Activated naive CD4-positive, alpha-beta T cell treated with anti-CD3 and anti-CD28 coated beads, Interleukin-2, amount 50 U/mL, for 24 hours (primary cell): ENCODE results near the gene CCL20.
A peak's percentile ranks its signal among the peaks of the same experiment; 100 is the strongest.
"Not testable (repeated sequence)": the region's sequence is repeated elsewhere in the genome, so short reads cannot be mapped to it uniquely, and the experiment has no call there.

Experiments
- H3K27ac Mint-ChIP-seq: one replicate; pipeline ENCODE4 v1.8.0; 2021; ENCODE audit warnings: mild to moderate bottlenecking, mixed read lengths
- H3K27me3 Mint-ChIP-seq: one replicate; pipeline ENCODE4 v1.8.0; 2021; ENCODE audit warnings: mixed read lengths
- H3K36me3 Mint-ChIP-seq: one replicate; pipeline ENCODE4 v1.8.0; 2021; ENCODE audit warnings: mixed read lengths
- H3K4me1 Mint-ChIP-seq: one replicate; pipeline ENCODE4 v1.8.0; 2021; ENCODE audit warnings: mixed read lengths
- H3K4me3 Mint-ChIP-seq: one replicate; pipeline ENCODE4 v1.8.0; 2021; ENCODE audit warnings: mild to moderate bottlenecking, mixed read lengths
- H3K9me3 Mint-ChIP-seq: one replicate; pipeline ENCODE4 v1.8.0; 2021; ENCODE audit warnings: mixed read lengths

Gene CCL20

DNA sequence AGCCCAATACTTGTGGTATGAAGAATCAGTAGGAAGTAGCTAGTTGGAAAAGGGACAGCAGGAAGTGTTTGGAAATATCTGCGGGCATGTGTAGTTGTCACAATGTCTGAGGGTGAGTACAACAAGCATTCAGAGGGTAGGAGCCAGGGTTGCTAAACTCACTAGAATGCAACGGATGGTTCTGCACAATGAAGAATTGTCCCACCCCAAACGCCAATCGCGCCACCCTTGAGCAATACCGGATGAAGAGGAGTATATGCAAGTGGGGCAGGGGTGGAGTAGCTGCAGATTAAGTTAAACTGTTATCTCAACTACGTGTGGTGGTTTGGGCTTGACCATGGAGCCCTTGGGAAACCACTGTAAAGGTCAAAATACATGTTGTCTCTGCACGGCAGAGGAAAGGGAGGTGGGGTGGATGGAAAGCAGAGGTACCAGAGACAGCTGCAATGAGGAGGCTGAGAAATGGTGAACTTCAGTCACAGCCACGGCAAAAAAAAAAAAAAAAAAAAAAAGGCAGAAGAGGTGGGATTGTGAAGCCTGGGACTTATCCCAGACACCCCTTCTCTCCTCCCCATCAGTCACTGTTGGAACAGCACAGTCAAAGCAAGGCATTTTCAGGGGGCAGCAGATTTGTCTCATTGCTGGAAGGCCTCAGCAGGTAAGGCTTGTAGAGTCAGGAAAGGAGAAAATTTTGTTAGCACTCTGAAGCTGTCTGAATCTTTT lies 5.2 kb downstream of the CCL20 start:
- Mint-ChIP-seq H3K27ac (no peak overlapping the region), H3K4me3 (no peak overlapping the region), H3K27me3 (peaks cover 7% of the 10 kb centered on the region), H3K4me1 (peaks cover 11% of the 10 kb centered on the region), H3K36me3 (no peaks in the 10 kb centered on the region), H3K9me3 (no peaks in the 10 kb centered on the region)

DNA sequence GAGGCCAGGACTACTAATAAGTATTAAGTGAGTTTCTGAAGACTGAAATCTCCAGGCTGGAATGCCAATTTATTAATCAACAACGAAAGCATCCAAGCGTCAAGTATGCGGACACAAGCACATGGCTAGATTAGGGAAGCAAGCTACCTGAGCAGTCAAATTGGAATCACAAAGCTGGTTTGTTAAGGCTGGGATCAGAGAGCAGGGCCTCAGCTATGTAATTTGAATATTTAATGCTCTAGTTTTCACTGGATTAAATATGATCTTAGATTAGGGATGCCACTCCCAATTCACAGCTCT lies 5.7 kb downstream of the CCL20 start:
- Mint-ChIP-seq H3K4me3 (no peak overlapping the region), H3K27ac (no peak overlapping the region), H3K9me3 (no peaks in the 10 kb centered on the region), H3K36me3 (no peaks in the 10 kb centered on the region), H3K27me3 (peaks cover 6% of the 10 kb centered on the region), H3K4me1 (peaks cover 11% of the 10 kb centered on the region)

DNA sequence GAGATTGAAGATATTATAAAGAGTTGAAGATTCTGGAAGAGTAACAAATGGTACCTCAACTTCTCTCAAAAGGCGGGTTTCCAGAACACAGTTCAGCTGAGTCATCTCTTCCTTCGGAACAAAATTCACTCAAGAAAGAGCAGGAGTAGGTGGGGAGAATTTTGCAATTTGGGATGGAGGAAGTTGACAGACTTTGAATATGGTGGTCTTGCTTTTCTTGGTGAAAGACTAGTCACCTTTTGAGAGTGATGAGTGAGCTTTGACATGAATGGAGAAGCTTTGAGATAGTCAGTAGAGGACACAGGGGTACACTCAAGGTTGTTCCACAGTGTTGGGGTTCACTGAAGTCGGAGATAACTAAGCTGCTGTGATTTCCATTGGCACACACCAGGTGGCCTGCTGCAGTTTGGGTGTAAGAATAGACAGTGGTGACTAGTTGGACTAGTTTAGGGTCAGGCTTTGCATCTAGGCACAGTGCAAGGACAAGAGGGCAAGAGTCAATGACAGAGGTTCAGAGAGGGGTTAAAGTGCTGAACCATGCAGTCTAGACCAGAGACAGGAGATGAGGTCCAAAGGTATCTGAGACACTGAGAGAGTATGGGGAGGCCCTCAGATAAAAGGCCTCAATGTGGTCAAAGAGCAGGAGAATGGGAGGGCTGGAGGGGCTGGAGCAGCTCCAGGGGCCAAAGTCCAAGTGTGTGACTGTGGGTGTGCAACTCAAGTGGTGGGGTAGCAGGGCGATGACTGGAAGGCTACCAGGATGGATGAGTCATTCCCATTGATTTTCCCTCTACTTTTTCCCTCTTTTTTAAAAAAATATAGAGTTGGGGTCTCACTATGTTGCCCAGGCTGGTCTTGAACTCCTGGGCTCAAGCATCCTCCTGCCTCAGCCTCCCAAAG lies 7.7 kb downstream of the CCL20 start:
- peaks cover 6% of the 10 kb centered on the region for H3K27me3 Mint-ChIP-seq
- H3K4me1 Mint-ChIP-seq = peaks cover 11% of the 10 kb centered on the region
- no peak overlapping the region for H3K4me3 Mint-ChIP-seq
- H3K27ac Mint-ChIP-seq = no peak overlapping the region
- no peaks in the 10 kb centered on the region for H3K36me3 Mint-ChIP-seq
- H3K9me3 Mint-ChIP-seq = no peaks in the 10 kb centered on the region

DNA sequence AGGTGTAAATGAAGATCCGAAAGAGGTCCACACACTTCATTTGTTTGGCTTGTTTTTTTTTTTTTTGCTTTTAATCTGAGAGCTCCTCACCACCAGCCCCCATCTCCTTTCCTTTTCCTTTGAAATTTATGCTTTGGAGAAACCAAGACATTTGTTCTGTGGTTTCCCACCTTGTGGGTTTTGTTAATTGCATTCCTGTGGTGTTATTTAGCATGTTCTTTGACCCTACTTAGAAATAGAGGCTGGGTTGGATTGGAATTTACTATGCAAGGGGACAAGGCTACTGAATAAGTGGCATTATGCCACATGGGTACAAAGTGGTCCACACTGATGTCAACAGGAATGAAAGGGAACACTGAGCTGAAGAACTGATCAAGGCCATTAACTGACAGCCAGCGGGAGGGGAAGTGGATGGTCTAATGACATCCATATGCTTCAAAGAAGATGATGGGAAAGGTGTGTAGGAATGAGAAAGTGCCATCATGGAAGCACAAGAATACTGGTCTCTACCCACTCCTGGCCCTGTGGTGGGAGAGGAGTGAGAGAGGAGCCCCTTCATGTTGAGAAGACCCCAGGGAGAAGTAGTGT lies 8.9 kb downstream of the CCL20 start:
- Mint-ChIP-seq H3K4me3 (no peak overlapping the region), H3K36me3 (no peaks in the 10 kb centered on the region), H3K9me3 (no peaks in the 10 kb centered on the region), H3K27ac (peak overlapping the region; percentile 48), H3K27me3 (peaks cover 6% of the 10 kb centered on the region), H3K4me1 (peaks cover 11% of the 10 kb centered on the region)

DNA sequence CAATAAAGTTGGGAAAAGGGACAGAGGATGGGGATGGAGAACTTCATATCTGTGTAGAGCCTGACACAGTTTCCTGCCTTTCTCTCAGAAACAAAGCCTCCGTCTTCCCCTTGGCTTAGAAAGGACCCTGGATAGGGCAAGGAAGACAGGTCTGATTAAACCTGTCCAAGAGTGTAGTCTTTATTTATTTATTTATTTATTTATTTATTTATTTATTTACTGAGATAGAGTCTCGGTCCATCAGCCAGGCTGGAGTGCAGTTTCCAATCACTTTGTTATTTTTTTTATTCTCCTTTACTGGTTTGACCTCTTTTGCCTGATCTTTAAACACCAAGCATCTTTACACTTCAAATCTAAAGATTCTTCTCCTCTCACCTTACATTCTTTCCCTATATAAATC lies 10.3 kb downstream of the CCL20 start:
- Mint-ChIP-seq H3K27ac (no peak overlapping the region), H3K4me1 (no peaks in the 10 kb centered on the region), H3K36me3 (no peaks in the 10 kb centered on the region), H3K9me3 (no peaks in the 10 kb centered on the region), H3K4me3 (no peak overlapping the region), H3K27me3 (peaks cover 6% of the 10 kb centered on the region)

DNA sequence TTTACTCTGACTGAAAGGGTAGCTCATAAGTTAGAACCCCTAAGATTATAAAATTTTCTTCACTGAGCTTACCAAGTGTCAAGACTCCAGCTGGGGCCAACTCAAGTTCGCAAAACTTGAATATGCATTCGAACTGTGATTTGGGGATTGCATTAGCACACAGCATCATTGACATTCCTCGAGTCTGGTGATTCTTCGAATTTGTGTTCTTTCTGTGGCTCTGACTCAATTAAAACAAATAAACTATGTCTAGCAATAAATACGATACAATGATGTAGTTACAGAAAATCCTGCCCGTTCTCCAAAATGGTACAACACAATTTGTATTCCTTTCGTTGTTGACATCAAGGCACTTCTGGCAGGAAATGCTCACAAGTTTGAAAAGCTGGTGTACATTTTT lies 11.1 kb downstream of the CCL20 start:
- Mint-ChIP-seq H3K27ac (no peak overlapping the region), H3K36me3 (no peaks in the 10 kb centered on the region), H3K4me1 (no peaks in the 10 kb centered on the region), H3K4me3 (no peak overlapping the region), H3K27me3 (peaks cover 6% of the 10 kb centered on the region), H3K9me3 (no peaks in the 10 kb centered on the region)

DNA sequence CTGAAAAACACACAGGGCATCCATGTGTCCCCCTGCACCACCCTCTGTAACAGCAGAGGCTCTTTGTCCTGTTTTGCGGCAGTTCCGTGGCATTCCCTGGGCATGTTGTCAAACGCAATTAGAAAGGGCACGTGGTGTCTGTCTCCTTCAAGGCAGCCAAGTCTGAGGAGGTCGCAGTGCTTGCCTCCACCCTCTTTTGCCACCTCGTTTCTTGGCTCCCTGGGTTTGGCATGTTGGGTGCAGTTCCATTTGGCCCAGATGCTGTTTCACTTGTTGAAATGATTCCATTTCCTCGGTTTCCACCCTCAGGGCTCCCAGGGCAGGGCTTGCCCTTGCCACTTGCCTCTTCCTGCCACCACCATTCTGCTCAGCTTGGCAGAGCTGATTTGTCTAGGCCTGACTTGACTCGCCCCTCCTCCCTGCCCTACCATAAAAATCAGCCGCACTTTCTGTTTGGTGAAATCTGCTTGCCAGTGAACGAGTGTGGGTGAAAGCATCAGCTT lies 12.4 kb downstream of the CCL20 start:
- Mint-ChIP-seq H3K36me3 (no peaks in the 10 kb centered on the region), H3K4me1 (no peaks in the 10 kb centered on the region), H3K4me3 (no peak overlapping the region), H3K27me3 (peaks cover 3% of the 10 kb centered on the region), H3K27ac (no peak overlapping the region), H3K9me3 (no peaks in the 10 kb centered on the region)

DNA sequence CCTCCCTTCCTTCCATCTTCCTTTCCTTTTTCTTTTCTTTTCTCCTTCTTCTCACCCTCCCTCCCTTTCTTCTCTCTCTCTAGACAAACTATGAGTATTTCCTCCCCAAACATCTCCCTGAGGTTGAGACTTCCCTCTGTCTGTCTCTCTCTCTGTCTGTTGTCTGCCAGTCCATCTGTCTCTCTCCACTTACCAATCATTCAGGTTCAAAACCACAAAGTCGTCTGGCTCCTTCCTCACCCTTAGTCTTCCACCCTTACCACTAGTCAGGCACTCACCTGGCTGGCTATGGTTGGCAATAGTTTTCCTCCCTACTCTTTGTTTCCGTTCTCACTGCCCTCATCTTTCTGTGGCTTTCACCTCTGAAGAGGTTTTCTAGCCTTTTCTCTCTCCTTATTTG lies 12.9 kb downstream of the CCL20 start:
- no peak overlapping the region for H3K27ac Mint-ChIP-seq
- no peaks in the 10 kb centered on the region for H3K4me1 Mint-ChIP-seq
- no peaks in the 10 kb centered on the region for H3K9me3 Mint-ChIP-seq
- peaks cover 4% of the 10 kb centered on the region for H3K27me3 Mint-ChIP-seq
- H3K36me3 Mint-ChIP-seq = no peaks in the 10 kb centered on the region
- H3K4me3 Mint-ChIP-seq = no peak overlapping the region

DNA sequence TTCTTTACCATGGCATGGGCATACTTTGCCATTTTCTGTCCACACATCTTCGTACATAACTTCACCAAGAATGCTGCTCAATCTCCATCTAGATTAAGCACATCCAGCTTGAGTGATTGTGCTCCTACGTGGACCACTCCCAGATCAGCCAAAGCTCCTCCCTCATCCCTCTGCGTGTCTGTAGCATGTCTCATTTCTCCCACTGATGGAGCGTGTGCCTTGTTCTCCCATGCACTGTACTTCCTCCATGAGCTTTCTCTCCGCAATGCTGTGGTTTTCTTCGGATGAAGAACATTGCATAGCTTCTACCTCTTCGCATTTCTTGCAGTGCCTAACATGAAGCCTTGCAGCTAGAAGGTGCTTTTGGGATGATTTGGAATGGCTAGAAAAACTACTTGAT lies 13.5 kb downstream of the CCL20 start:
- H3K27me3 Mint-ChIP-seq = peaks cover 4% of the 10 kb centered on the region
- H3K27ac Mint-ChIP-seq = no peak overlapping the region
- H3K9me3 Mint-ChIP-seq = no peaks in the 10 kb centered on the region
- H3K4me1 Mint-ChIP-seq = no peaks in the 10 kb centered on the region
- H3K4me3 Mint-ChIP-seq = no peak overlapping the region
- no peaks in the 10 kb centered on the region for H3K36me3 Mint-ChIP-seq

DNA sequence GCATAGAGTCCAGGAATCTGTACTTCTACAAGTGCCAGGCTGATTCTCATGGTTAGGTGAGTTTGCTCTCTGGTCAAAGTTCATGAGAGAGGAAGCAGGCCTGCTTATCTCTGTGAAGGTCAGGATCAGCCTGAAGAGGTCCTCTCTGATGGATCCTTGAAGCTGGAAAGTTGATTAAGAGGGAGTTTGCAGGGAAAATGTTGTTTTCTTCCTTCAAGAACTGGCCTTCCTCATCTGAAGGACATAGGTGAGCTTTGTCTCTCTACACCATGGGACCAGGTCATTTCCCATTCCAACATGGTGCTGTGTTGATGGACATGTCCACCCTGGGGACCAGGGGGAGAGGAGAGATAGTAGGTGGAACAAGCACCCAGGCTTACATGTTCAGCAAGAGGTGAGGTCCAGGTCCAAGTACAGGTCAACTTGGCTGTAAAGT lies 14.9 kb downstream of the CCL20 start:
- no peaks in the 10 kb centered on the region for H3K4me1 Mint-ChIP-seq
- peaks cover 4% of the 10 kb centered on the region for H3K27me3 Mint-ChIP-seq
- H3K9me3 Mint-ChIP-seq = no peaks in the 10 kb centered on the region
- H3K4me3 Mint-ChIP-seq = no peak overlapping the region
- no peak overlapping the region for H3K27ac Mint-ChIP-seq
- H3K36me3 Mint-ChIP-seq = no peaks in the 10 kb centered on the region

DNA sequence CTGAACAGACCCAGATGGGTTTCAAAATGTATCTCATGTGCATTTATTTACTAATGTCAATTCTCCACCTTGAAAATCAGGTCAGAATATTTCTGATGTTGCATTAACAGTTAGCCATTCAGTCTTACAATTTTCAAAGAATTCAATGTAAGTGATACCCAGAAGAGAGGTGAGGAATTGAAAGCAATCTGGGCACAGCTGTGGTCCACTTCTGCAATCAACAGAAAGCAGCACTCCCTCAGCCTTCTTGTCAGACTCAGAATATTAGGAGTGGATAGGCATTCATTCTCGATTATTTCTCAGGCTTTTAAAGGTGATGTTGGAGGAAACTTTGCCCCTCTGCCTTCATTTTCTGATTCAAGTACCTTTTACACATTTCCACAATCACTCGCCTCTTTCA lies 15.7 kb downstream of the CCL20 start:
- Mint-ChIP-seq H3K4me3 (no peak overlapping the region), H3K27me3 (peaks cover 4% of the 10 kb centered on the region), H3K36me3 (no peaks in the 10 kb centered on the region), H3K4me1 (no peaks in the 10 kb centered on the region), H3K9me3 (no peaks in the 10 kb centered on the region), H3K27ac (no peak overlapping the region)

DNA sequence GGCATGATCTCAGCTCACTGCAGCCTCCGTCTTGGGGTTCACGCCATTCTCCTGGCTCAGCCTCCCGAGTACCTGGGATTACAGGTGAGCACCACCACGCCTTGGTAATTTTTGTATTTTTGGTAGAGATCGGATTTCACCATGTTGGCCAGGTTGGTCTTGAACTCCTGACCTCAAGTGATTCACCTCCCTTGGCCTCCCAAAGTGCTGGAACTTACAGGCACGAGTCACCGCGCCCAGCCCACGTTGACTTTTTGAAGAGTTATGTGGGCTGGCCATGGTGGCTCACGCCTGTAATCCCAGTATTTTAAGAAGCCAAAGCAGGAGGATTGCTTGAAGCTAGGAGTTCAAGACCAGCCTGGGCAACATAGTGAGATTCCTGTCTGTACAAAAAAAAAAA lies 20.8 kb downstream of the CCL20 start:
- no peak overlapping the region for H3K27ac Mint-ChIP-seq
- H3K4me1 Mint-ChIP-seq = no peaks in the 10 kb centered on the region
- no peak overlapping the region for H3K4me3 Mint-ChIP-seq
- H3K27me3 Mint-ChIP-seq = peaks cover 4% of the 10 kb centered on the region
- no peaks in the 10 kb centered on the region for H3K9me3 Mint-ChIP-seq
- H3K36me3 Mint-ChIP-seq = no peaks in the 10 kb centered on the region

DNA sequence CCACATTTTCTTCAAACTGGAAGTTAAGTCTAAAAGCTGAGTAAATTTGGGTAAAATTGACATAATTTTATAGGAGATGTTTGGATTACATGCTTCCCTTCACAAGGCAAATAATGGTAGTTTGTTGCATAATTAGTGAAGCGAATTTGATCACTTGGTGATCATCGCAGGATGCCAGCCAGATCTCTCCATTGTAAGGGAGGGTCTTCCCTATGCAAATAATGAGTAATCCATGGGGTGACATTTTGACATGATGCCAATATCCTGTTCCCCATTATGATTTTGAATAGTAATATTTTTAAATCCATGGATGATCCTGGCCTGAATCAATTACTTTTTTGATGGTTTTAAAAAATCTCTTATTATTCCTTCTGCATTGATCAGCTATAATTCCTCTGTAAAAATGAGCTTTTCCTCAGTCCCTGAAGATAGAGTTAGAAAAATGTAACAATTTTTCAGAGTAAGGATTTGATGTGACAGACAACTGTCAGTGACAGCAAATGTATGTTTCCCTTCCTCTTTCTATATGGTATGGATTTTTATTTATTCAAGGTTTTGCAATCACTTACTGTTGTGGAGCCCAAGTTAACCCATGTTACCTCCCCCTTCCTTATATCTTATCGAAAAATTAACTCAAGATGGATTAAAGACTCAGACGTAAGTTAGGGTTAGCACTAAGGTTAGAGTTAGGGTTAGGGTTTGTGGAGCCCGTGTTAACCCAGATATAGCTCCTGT lies 21.4 kb downstream of the CCL20 start:
- no peaks in the 10 kb centered on the region for H3K4me1 Mint-ChIP-seq
- no peak overlapping the region for H3K27ac Mint-ChIP-seq
- peaks cover 4% of the 10 kb centered on the region for H3K27me3 Mint-ChIP-seq
- no peak overlapping the region for H3K4me3 Mint-ChIP-seq
- no peaks in the 10 kb centered on the region for H3K36me3 Mint-ChIP-seq
- no peaks in the 10 kb centered on the region for H3K9me3 Mint-ChIP-seq

DNA sequence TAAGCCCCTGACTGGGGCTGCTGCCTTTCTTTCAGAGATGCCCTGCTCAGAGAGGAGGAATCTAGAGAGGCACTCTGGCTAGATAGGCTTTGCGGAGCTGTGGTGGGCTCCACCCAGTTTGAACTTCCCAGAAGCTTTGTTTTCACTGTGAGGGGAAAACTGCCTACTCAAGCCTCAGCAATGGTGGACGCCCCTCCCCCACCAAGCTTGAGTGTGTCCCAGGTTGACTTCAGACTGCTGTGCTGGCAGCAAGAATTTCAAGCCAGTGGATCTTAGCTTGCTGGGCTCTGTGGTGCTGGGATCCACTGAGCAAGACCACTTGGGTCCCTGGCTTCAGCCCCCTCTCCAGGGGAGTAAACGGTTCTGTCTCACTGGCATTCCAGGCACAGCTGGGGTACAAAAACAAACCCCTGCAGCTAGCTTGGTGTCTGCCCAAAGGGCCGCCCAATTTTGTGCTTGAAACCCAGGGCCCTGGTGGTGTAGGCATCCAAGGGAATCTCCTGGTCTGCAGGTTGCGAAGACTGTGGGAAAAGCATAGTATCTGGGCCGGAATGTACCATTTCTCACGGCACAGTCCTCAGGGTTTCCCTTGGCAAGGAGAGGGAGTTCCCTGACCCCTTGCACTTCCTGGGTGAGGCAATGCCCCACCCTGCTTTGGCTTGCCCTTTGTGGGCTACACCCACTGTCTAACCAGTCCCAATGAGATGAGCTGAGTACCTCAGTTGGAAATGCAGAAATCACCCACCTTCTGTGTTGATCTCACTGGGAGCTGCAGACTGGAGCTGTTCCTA lies 25.9 kb downstream of the CCL20 start:
- H3K4me1 Mint-ChIP-seq, H3K9me3 Mint-ChIP-seq, H3K27ac Mint-ChIP-seq, H3K27me3 Mint-ChIP-seq, H3K4me3 Mint-ChIP-seq, H3K36me3 Mint-ChIP-seq: not testable (repeated sequence)

DNA sequence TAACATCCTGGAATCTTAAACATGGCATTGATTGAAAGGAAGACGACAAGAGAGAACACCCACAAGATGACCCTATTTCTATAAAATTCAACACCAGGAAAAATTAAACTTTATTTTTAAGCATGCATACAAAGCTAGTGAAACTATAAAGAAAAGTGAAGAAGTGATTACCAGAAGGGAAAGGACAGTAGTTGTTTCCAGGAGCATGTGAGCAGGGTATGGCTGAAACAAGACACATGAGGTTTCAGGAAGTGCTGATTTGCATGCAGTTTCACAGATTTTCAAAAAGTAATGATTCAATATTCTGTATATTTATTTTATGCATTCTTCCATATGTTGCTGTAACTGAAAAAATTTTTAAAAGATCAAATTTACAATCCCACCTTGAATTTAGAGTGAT lies 33.2 kb downstream of the CCL20 start:
- no peaks in the 10 kb centered on the region for H3K27me3 Mint-ChIP-seq
- no peaks in the 10 kb centered on the region for H3K36me3 Mint-ChIP-seq
- no peaks in the 10 kb centered on the region for H3K9me3 Mint-ChIP-seq
- H3K4me3 Mint-ChIP-seq = no peak overlapping the region
- no peak overlapping the region for H3K27ac Mint-ChIP-seq
- no peaks in the 10 kb centered on the region for H3K4me1 Mint-ChIP-seq
